A549 (cell line): ENCODE data around the gene ZNF697. TPM values are rescaled to one million over a fixed set of nuclear protein-coding genes. Genes with fewer than 3 reads are reported as not detected.
"Not testable (repeated sequence)": the region's sequence is repeated elsewhere in the genome, so short reads cannot be mapped to it uniquely, and the experiment has no call there.

Experiments
- ATAC-seq, 2 experiments: fragments of 200-7000 bp in 1 of 2; fragments of >200 bp in 1 of 2; cut with Nextera tagmentation in 1 of 2; cut with Tn5 transposase in 1 of 2; 3 replicates each; pipeline versions ENCODE4 v1.8.0 to v1.9.1; 2018 to 2020; ENCODE audit warnings: mild to moderate bottlenecking in 1 of 2, moderate library complexity in 1 of 2
- CTCF ChIA-PET: fragments of 300-600 bp; sonication (Branson Sonifier 250); formaldehyde crosslinking; extraction: SDS; loops from one replicate; lab custom pipeline; 2021; ENCODE audit warnings: antibody characterized with exemption, inconsistent platforms; lab: Yijun Ruan, JAX
- POLR2A ChIA-PET: fragments of 350-600 bp; formaldehyde crosslinking; extraction: SDS; loops from one replicate; lab custom pipeline; 2021; ENCODE audit warnings: antibody characterized with exemption, inconsistent platforms; lab: Yijun Ruan, JAX
- DNase-seq, 2 experiments: peaks; one replicate each; pipeline versions ENCODE4 v3.0.0 to v3.0.0-alpha.2; 2011 to 2016; ENCODE audit warnings: low read depth in 1 of 2, low spot score in 1 of 2
- FAIRE-seq: peaks from 2 replicates; lab custom pipeline; 2011; peaks lifted over from hg19 to GRCh38; lab: Jason Lieb, UNC
- H3K27ac ChIP-seq, 2 experiments: fragments of >200 bp; sonication (Bioruptor Twin); formaldehyde crosslinking; 3 replicates each; pipeline ENCODE4 v1.5.1; 2016 to 2017
- H3K4me1 ChIP-seq: fragments of >200 bp; sonication (Bioruptor Twin); formaldehyde crosslinking; 3 replicates; pipeline ENCODE4 v1.6.1; 2016
- H3K4me2 ChIP-seq: fragments of >200 bp; sonication (Bioruptor Twin); formaldehyde crosslinking; 3 replicates; pipeline ENCODE4 v1.6.1; 2016
- H3K4me3 ChIP-seq: fragments of >200 bp; sonication (Bioruptor Twin); formaldehyde crosslinking; 3 replicates; pipeline ENCODE4 v1.5.1; 2016
- H3K9me3 ChIP-seq: fragments of >200 bp; sonication (Bioruptor Twin); formaldehyde crosslinking; 3 replicates; pipeline ENCODE4 v1.6.1; 2016
- BHLHE40 ChIP-seq: IDR thresholded peaks from 2 replicates; pipeline ENCODE4 v1.6.1; 2012; ENCODE audit warnings: low read depth, low read length, inconsistent platforms
- CBX8 ChIP-seq: fragments of 200-600 bp; sonication (generic); IDR thresholded peaks from 2 replicates; pipeline ENCODE4 v1.6.1; 2016
- CEBPB ChIP-seq, 2 experiments: fragments of >200 bp in 1 of 2; sonication (Bioruptor Twin) in 1 of 2; formaldehyde crosslinking in 1 of 2; IDR thresholded peaks; 2 replicates each; pipeline ENCODE4 v1.6.1; 2012 to 2016
- CHD2 ChIP-seq: fragments of 150-350 bp; IDR thresholded peaks from 2 replicates; pipeline ENCODE4 v1.6.1; 2014; ENCODE audit warnings: low read length; ENCODE audit not compliant: partially characterized antibody
- E2F6 ChIP-seq: IDR thresholded peaks from 2 replicates; pipeline ENCODE4 v1.6.1; 2012; ENCODE audit warnings: low read depth, borderline replicate concordance
- ELK1 ChIP-seq: fragments of 150-350 bp; IDR thresholded peaks from 2 replicates; pipeline ENCODE4 v1.6.1; 2014; ENCODE audit warnings: low read depth, mild to moderate bottlenecking, low read length
- FOSL2 ChIP-seq, 2 experiments: fragments of 450-650 bp in 1 of 2; fragments of >200 bp in 1 of 2; sonication (Bioruptor Twin) in 1 of 2; formaldehyde crosslinking; IDR thresholded peaks; 2 replicates each; pipeline versions ENCODE4 v1.5.0 to v1.6.1; 2016 to 2020; ENCODE audit warnings: mild to moderate bottlenecking in 1 of 2, moderate library complexity in 1 of 2
- FOXS1 ChIP-seq: fragments of 250-450 bp; sonication (Bioruptor Pico); IDR thresholded peaks from 2 replicates; pipeline ENCODE4 v1.5.0; 2020; ENCODE audit warnings: mild to moderate bottlenecking, moderate library complexity
- HES2 ChIP-seq: fragments of >200 bp; sonication (Bioruptor Twin); formaldehyde crosslinking; IDR thresholded peaks from 2 replicates; pipeline ENCODE4 v1.6.1; 2016
- HMGXB4 ChIP-seq: fragments of 250-450 bp; sonication (Bioruptor Pico); IDR thresholded peaks from 2 replicates; pipeline ENCODE4 v1.5.0; 2021; ENCODE audit warnings: mild to moderate bottlenecking, moderate library complexity, borderline replicate concordance
- HOXB13 ChIP-seq: fragments of 250-450 bp; sonication (Bioruptor Pico); IDR thresholded peaks from 2 replicates; pipeline ENCODE4 v1.5.0; 2020; ENCODE audit warnings: low read depth, mild to moderate bottlenecking, moderate library complexity
- HOXB5 ChIP-seq: fragments of 250-450 bp; sonication (Bioruptor Pico); IDR thresholded peaks from 2 replicates; pipeline ENCODE4 v1.5.0; 2020; ENCODE audit warnings: mild to moderate bottlenecking, moderate library complexity
- KDM5A ChIP-seq: fragments of 200-600 bp; sonication (generic); IDR thresholded peaks from 2 replicates; pipeline ENCODE4 v1.6.1; 2016; ENCODE audit warnings: antibody characterized with exemption, mild to moderate bottlenecking
- MYC ChIP-seq: IDR thresholded peaks from 2 replicates; pipeline ENCODE4 v1.6.1; 2012; ENCODE audit warnings: mild to moderate bottlenecking, inconsistent platforms, low read length, improper control_type of control experiment, borderline replicate concordance
- NFE2L2 ChIP-seq: fragments of 150-350 bp; conservative IDR thresholded peaks from 2 replicates; pipeline ENCODE4 v1.6.1; 2014; ENCODE audit warnings: low read length
- NPAS2 ChIP-seq: fragments of 250-450 bp; sonication (Bioruptor Pico); IDR thresholded peaks from 2 replicates; pipeline ENCODE4 v1.8.0; 2022; ENCODE audit warnings: mild to moderate bottlenecking, moderate library complexity, borderline replicate concordance
- PHF8 ChIP-seq: fragments of 200-600 bp; sonication (generic); IDR thresholded peaks from 2 replicates; pipeline ENCODE4 v1.6.1; 2016; ENCODE audit warnings: low read depth, mild to moderate bottlenecking, antibody characterized with exemption, moderate library complexity, borderline replicate concordance
- RAD21 ChIP-seq, 2 experiments: fragments of >200 bp in 1 of 2; sonication (Bioruptor Twin) in 1 of 2; formaldehyde crosslinking in 1 of 2; IDR thresholded peaks in 1 of 2; conservative IDR thresholded peaks in 1 of 2; 2 replicates in 1 of 2; 3 replicates in 1 of 2; pipeline ENCODE4 v1.6.1; 2012 to 2018; ENCODE audit warnings: inconsistent platforms in 1 of 2
- SMC3 ChIP-seq: fragments of >200 bp; sonication (Bioruptor Twin); formaldehyde crosslinking; IDR thresholded peaks from 3 replicates; pipeline ENCODE4 v1.6.1; 2018; ENCODE audit warnings: inconsistent platforms
- TFCP2L1 ChIP-seq: fragments of 250-450 bp; sonication (Bioruptor Pico); IDR thresholded peaks from 2 replicates; pipeline ENCODE4 v1.5.0; 2021; ENCODE audit warnings: mild to moderate bottlenecking
- TP53 ChIP-seq: fragments of 250-450 bp; sonication (Bioruptor Pico); IDR thresholded peaks from 2 replicates; pipeline ENCODE4 v1.5.0; 2021; ENCODE audit warnings: mild to moderate bottlenecking, moderate library complexity
- WGBS: methylation state at CpG from one replicate; pipeline ENCODE4 v1.1.6; 2017; ENCODE audit errors: missing lambda C conversion rate; 5-methylcytosine and 5-hydroxymethylcytosine counted together
- polyA plus RNA-seq, 4 experiments: library from polyadenylated mRNA; depleted of rRNA in 3 of 4; stranded (reverse); fragments of >200 nt; fragmentation: RNase III in 1 of 4; extraction: RNeasy Plus Mini Kit Qiagen cat#74134 plus additional on column Dnase treatment in 1 of 4; gene quantifications; 2 replicates in 3 of 4; 3 replicates in 1 of 4; pipeline ENCODE4 v1.2.3, GENCODE V29; 2011 to 2017
- TF ChIP-seq, protein P1 (sequence below): fragments of >200 bp; sonication (Bioruptor Twin); formaldehyde crosslinking; IDR thresholded peaks from 3 replicates; pipeline ENCODE4 v1.5.1; 2016

Gene ZNF697
- polyA plus RNA-seq, 2 of the 4 experiments (the other 2 are of a cell fraction): 2.2 to 2.6 TPM

DNA sequence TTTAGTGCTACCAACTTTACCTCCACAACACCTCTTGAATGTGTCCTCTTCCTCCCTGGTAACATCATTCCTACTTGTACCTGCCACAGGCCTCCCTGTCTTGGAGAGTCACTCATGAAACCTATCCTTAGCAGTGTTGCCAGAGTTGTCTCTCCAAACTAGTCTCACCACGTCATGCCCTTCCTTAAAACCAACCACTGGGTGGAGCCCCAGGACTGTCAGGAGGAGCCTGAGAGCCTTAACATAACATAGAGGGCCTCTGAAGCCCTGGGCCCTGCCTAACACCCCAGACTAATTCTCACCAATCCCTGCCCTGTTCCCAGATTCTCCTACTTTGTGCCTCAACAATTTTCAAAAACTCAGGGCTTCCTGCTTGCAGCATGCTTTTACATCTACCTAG, 65.3 kb downstream of the ZNF697 start (continued):
- TF ChIP-seq HES2 (no peak), FOXS1 (CRISPR knock-in tag) (no peak), NPAS2 (CRISPR knock-in tag) (no peak), CBX8 (no peak), HMGXB4 (no peak), BHLHE40 (no peak), MYC (no peak), CEBPB (IDR thresholded peaks at IDR 0.05) (no peak)

GRCh38 chr1:119581076-119581475, 67.0 kb downstream of the ZNF697 start:
- ATAC-seq, H3K4me2 ChIP-seq, H3K4me1 ChIP-seq, H3K4me3 ChIP-seq, FAIRE-seq, H3K27ac ChIP-seq, CTCF ChIA-PET, DNase-seq, H3K9me3 ChIP-seq, POLR2A ChIA-PET: not testable (repeated sequence)
- 50% methylated on average over 2 of the region's 3 CpGs for WGBS

DNA sequence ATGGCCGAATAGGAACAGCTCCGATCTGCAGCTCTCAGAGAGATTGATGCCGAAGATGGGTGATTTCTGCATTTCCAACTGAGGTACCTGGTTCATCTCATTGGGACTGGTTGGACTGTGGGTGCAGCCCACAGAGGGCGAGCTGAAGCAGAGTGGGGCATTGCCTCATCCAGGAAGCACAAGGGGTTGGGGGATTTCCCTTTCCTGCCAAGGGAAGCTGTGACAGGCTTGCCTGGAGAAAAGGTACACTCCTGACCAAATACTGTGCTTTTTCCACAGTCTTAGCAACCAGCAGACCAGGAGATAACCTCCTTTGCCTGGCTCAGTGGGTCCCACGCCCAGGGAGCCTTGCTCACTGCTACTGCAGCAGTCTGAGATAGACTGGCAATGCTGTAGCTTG, 74.2 kb downstream of the ZNF697 start:
- 0% methylated on average over 1 of the region's 5 CpGs for WGBS
- no peak overlapping the region for H3K4me3 ChIP-seq
- DNase-seq (no peak), FAIRE-seq (no peak), ATAC-seq (no peak)
- H3K4me1 ChIP-seq: no peaks in the 10 kb centered on the region
- no peak overlapping the region for H3K4me2 ChIP-seq
- H3K9me3 ChIP-seq: no peaks in the 10 kb centered on the region
- POLR2A ChIA-PET: no interaction called here
- TF ChIP-seq HMGXB4: no peak
- TF ChIP-seq NPAS2 (CRISPR knock-in tag): no peak
- TF ChIP-seq PHF8: no peak
- no peak for TF ChIP-seq TP53 (CRISPR knock-in tag)
- TF ChIP-seq FOSL2 (IDR thresholded peaks at IDR 0.05): no peak
- no peak for TF ChIP-seq FOSL2 (CRISPR knock-in tag; IDR thresholded peaks at IDR 0.05)
- no peak for TF ChIP-seq ELK1
- TF ChIP-seq E2F6: no peak
- TF ChIP-seq NFE2L2: no peak
- no peak for TF ChIP-seq SMC3
- no peak for TF ChIP-seq KDM5A
- no peak for TF ChIP-seq HOXB13 (CRISPR knock-in tag)
- no peak for TF ChIP-seq RAD21 (conservative IDR thresholded peaks at IDR 0.05 in 1 of 2, IDR thresholded peaks at IDR 0.05 in 1 of 2)
- TF ChIP-seq, protein P1, sequence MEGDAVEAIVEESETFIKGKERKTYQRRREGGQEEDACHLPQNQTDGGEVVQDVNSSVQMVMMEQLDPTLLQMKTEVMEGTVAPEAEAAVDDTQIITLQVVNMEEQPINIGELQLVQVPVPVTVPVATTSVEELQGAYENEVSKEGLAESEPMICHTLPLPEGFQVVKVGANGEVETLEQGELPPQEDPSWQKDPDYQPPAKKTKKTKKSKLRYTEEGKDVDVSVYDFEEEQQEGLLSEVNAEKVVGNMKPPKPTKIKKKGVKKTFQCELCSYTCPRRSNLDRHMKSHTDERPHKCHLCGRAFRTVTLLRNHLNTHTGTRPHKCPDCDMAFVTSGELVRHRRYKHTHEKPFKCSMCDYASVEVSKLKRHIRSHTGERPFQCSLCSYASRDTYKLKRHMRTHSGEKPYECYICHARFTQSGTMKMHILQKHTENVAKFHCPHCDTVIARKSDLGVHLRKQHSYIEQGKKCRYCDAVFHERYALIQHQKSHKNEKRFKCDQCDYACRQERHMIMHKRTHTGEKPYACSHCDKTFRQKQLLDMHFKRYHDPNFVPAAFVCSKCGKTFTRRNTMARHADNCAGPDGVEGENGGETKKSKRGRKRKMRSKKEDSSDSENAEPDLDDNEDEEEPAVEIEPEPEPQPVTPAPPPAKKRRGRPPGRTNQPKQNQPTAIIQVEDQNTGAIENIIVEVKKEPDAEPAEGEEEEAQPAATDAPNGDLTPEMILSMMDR: no peak
- TF ChIP-seq TFCP2L1 (CRISPR knock-in tag): no peak
- no peak for TF ChIP-seq CEBPB (IDR thresholded peaks at IDR 0.05)
- TF ChIP-seq CHD2: no peak
- no peak for TF ChIP-seq HOXB5 (CRISPR knock-in tag)
- CTCF ChIA-PET: interaction anchor here (1.1 kb wide), 1 partner anchor 9 kb away, joined by 3 read pairs; no protein-coding TSS in a partner anchor
- no peak overlapping the region for H3K27ac ChIP-seq

DNA sequence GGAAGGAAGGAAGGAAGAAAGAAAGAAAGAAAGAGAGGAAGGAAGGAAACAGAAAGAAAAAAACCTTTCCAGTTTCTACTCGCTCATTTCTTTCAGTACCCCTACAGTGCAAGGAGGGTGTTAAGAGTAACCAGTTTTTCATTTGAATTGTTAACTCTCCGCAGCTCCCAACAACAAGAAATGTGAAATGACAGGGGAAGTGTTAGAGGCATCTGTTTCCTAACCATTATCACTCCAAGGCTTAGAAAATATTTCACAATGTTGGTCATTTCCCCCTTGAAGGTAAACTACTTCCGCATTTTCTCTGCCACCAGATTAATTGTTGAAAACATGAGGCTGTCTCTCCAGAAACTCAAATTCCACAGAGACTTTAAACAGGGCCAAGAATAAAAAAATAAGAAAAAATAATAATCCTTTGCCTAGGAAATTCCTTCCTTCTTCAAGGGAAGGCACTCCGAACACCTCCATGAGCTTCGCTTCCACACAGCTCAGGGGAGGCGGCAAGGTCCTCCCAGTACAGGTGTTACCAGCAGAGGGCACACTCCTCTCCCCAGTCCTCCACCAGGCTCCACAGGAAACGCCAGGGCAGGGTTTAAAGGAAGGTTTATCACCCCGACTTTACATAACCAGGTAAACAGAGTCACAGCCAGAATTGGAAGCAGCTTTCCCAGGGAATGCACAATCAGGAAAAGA, 78.0 kb downstream of the ZNF697 start:
- DNase-seq, H3K4me1 ChIP-seq, H3K4me3 ChIP-seq, CTCF ChIA-PET, H3K4me2 ChIP-seq, H3K9me3 ChIP-seq, H3K27ac ChIP-seq, POLR2A ChIA-PET, FAIRE-seq: not testable (repeated sequence)
- WGBS: 63% methylated on average over 6 of the region's 8 CpGs
- ATAC-seq: peak in 1 of 2 experiments; percentile 63; a peak in 2 of 6 replicates
